ENCODE measurements around the gene STARD9. TPM values are rescaled to one million over a fixed set of nuclear protein-coding genes. Genes with fewer than 3 reads are reported as not detected.
"Not testable (repeated sequence)": the region's sequence is repeated elsewhere in the genome, so short reads cannot be mapped to it uniquely, and the experiment has no call there.

The STARD9 gene
- total and polyA plus RNA-seq, 7 experiments from 2014 or later: 0.13 to 10.5 (median 4.0) TPM

DNA sequence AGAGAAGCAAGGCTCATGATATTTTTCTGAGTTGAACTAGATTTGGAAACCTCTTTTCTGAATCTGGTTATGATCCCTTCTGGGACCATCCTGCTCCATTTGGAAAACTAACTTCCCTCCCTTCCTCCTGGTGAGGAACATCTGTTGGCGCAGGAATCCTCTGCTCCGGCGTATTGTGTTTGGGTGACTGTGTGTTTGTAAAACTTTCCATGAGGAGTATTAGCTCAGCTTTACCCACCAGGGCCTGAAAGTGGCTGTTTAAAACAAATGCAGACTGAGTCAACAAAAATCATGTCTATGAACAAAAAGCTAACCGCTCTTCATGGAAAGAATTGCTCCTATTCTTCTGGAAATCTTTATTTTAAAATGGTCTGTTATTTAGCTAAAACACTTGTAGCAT, 17.7 kb downstream of the STARD9 start:
- H3K4me3 Mint-ChIP-seq: no peak overlapping the region
- DNase-seq (no peak), ATAC-seq (no peak)
- Histone ChIP-seq H3K9me3 (ENCODE audit: control insufficient read depth in 2 of 3, low read length in 3 of 3) (no peaks in the 10 kb centered on the region), H3K4me1 (ENCODE audit: control insufficient read depth in 2 of 2, insufficient read depth in 2 of 2, low read length in 2 of 2) (no peaks in the 10 kb centered on the region), H3K4me3 (ENCODE audit: low read length) (no peak overlapping the region), H3K27ac (ENCODE audit: low read depth, low read length) (no peak overlapping the region), H3K27me3 (ENCODE audit: control insufficient read depth in 2 of 2, insufficient read depth in 2 of 2, low read length in 2 of 2) (no peaks in the 10 kb centered on the region), H3K36me3 (ENCODE audit: control insufficient read depth in 2 of 3, insufficient read depth in 3 of 3, low read length in 3 of 3) (no peaks in the 10 kb centered on the region)
- peaks cover 0 to 9% (median 0%) of the 10 kb centered on the region in 5 donors for H3K36me3 Mint-ChIP-seq
- intact Hi-C loops (cut with micrococcal nuclease): no loop called here
- ChIA-PET POLR2A (interaction anchor here (1.1 kb wide), 1 partner anchor 11 kb away, joined by 5 read pairs; no protein-coding TSS in a partner anchor), CTCF (interaction anchor here (0.6 to 0.9 kb wide), 2 partner anchors 10 to 470 kb away, joined by 3 read pairs; no protein-coding TSS in a partner anchor)
- no peaks in the 10 kb centered on the region for H3K9me3 Mint-ChIP-seq
- peaks cover 0 to 2% (median 0%) of the 10 kb centered on the region in 7 donors for H3K4me1 Mint-ChIP-seq
- no peak overlapping the region for H3K27ac Mint-ChIP-seq
- H3K27me3 Mint-ChIP-seq: no peaks in the 10 kb centered on the region

- POLR2A ChIA-PET: no interaction called here
Measured at GRCh38 chr15:42594095-42594494, 18.7 kb downstream of the STARD9 start.

DNA sequence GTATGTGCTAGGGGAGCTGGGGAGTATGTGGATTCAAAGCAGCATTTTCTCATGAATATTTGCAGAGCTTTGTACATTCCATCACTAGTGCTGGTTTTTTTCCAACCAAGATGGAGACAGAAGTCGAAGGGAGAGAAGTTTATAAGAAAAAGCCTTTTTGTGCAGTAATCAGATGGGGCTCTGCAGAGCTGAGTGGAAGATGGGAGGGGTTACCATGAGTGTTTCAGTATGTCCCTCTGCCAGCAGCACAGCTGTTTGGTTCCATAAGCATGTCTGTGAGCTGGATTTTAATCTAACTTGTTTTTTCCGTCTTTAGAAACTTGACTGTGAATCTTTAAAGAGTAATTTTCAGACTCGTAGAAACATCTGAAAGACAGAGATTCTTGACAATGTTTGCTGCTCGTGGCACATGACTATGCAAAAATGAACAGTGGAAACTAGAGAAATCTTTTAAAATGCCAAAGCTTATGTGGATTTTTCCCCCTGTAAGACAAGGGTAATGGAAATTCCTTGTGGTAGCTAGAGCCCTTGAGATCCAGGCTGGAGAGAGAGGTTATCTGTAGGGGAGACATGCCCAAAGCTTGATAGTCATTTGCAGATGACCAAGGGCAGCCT, 20.3 kb downstream of the STARD9 start:
- Histone ChIP-seq H3K27ac (ENCODE audit: low read depth, low read length) (no peak overlapping the region), H3K36me3 (ENCODE audit: control insufficient read depth in 2 of 3, insufficient read depth in 3 of 3, low read length in 3 of 3) (no peaks in the 10 kb centered on the region), H3K4me3 (ENCODE audit: low read length) (no peak overlapping the region), H3K4me1 (ENCODE audit: control insufficient read depth in 2 of 2, insufficient read depth in 2 of 2, low read length in 2 of 2) (no peaks in the 10 kb centered on the region), H3K27me3 (ENCODE audit: control insufficient read depth in 2 of 2, insufficient read depth in 2 of 2, low read length in 2 of 2) (no peaks in the 10 kb centered on the region), H3K9me3 (ENCODE audit: control insufficient read depth in 2 of 3, low read length in 3 of 3) (no peaks in the 10 kb centered on the region)
- H3K36me3 Mint-ChIP-seq: peaks cover 0 to 10% (median 0%) of the 10 kb centered on the region in 5 donors
- intact Hi-C loops (cut with micrococcal nuclease): no loop called here
- no peaks in the 10 kb centered on the region for H3K9me3 Mint-ChIP-seq
- DNase-seq (no peak), ATAC-seq (no peak)
- peak overlapping the region in 1 of 9 donors; percentile 60 for H3K27ac Mint-ChIP-seq
- H3K4me1 Mint-ChIP-seq: peaks cover 0 to 2% (median 0%) of the 10 kb centered on the region in 7 donors
- ChIA-PET CTCF (interaction anchor here (0.6 kb wide), 1 partner anchor 36 kb away, joined by 6 read pairs; no protein-coding TSS in a partner anchor), POLR2A (no interaction called here)
- H3K27me3 Mint-ChIP-seq: no peaks in the 10 kb centered on the region
- no peak overlapping the region for H3K4me3 Mint-ChIP-seq

More at GRCh38 chr15:42594095-42594494, 18.7 kb downstream of the STARD9 start:
- H3K36me3 Mint-ChIP-seq: peaks cover 0 to 9% (median 0%) of the 10 kb centered on the region in 5 donors
- Histone ChIP-seq H3K27ac (ENCODE audit: low read depth, low read length) (no peak overlapping the region), H3K4me3 (ENCODE audit: low read length) (no peak overlapping the region), H3K9me3 (ENCODE audit: control insufficient read depth in 2 of 3, low read length in 3 of 3) (no peaks in the 10 kb centered on the region), H3K4me1 (ENCODE audit: control insufficient read depth in 2 of 2, insufficient read depth in 2 of 2, low read length in 2 of 2) (no peaks in the 10 kb centered on the region), H3K36me3 (ENCODE audit: control insufficient read depth in 2 of 3, insufficient read depth in 3 of 3, low read length in 3 of 3) (no peaks in the 10 kb centered on the region), H3K27me3 (ENCODE audit: control insufficient read depth in 2 of 2, insufficient read depth in 2 of 2, low read length in 2 of 2) (no peaks in the 10 kb centered on the region)
- CTCF ChIA-PET: no interaction called here
- no peaks in the 10 kb centered on the region for H3K27me3 Mint-ChIP-seq
- DNase-seq (no peak), ATAC-seq (no peak)
- intact Hi-C loops (cut with micrococcal nuclease): no loop called here
- H3K4me3 Mint-ChIP-seq: no peak overlapping the region
- no peak overlapping the region for H3K27ac Mint-ChIP-seq
- H3K9me3 Mint-ChIP-seq: no peaks in the 10 kb centered on the region
- H3K4me1 Mint-ChIP-seq: peaks cover 0 to 2% (median 0%) of the 10 kb centered on the region in 7 donors

DNA sequence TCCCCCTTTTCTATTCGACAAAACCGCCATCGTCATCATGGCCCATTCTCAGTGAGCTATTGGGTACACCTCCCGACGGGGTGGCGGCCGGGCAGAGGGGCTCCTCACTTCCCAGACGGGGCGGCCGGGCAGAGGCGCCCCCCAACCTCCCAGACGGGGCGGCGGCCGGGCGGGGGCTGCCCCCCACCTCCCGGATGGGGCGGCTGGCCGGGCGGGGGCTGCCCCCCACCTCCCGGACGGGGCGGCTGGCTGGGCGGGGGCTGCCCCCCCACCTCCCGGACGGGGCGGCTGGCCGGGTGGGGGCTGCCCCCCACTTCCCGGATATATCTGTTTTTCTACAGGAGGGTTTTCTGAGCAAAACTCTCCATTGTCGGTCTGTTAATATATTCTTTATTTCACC, 25.9 kb downstream of the STARD9 start:
- H3K9me3 ChIP-seq (ENCODE audit: control insufficient read depth in 2 of 3, low read length in 3 of 3); H3K36me3 ChIP-seq (ENCODE audit: control insufficient read depth in 2 of 3, insufficient read depth in 3 of 3, low read length in 3 of 3); H3K9me3 Mint-ChIP-seq; DNase-seq; H3K27me3 Mint-ChIP-seq; CTCF ChIA-PET; H3K27ac ChIP-seq (ENCODE audit: low read depth, low read length); H3K27ac Mint-ChIP-seq; H3K27me3 ChIP-seq (ENCODE audit: control insufficient read depth in 2 of 2, insufficient read depth in 2 of 2, low read length in 2 of 2); POLR2A ChIA-PET; ATAC-seq; H3K4me3 ChIP-seq (ENCODE audit: low read length); H3K4me3 Mint-ChIP-seq: not testable (repeated sequence)
- peaks cover 0 to 17% of the 10 kb centered on the region in 2 donors for H3K4me1 ChIP-seq (ENCODE audit: control insufficient read depth in 2 of 2, insufficient read depth in 2 of 2, low read length in 2 of 2)
- Mint-ChIP-seq H3K36me3 (peaks cover 0 to 26% (median 0%) of the 10 kb centered on the region in 5 donors), H3K4me1 (peaks cover 18 to 35% (median 30%) of the 10 kb centered on the region in 7 donors)
- intact Hi-C loops (cut with micrococcal nuclease): loop anchor here in 1 of 2 donors (10.0 kb wide), 1 partner anchor 57 kb away; the partner anchor contains the start of genes HAUS2 and LRRC57

DNA sequence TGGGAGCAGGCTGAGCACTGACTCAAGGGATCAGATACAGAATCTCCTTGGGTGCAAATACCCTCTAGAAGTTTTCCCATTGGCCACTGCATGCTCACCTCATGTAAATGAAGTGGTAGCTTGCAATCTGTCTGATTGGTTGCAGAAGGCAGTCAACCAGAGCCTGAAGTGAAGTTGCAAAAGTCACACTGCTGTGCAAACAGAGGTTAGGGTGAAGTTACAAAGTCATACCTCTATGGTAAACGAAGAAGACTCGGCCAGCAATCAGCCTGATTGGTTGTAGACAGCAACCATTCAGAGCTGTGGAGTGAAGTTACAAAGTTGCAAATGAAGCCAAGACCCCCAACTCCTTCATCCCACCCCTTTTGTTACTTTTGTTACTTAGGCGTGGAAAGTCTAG, 27.1 kb downstream of the STARD9 start:
- no peak overlapping the region for H3K27ac ChIP-seq (ENCODE audit: low read depth, low read length)
- H3K27me3 ChIP-seq (ENCODE audit: control insufficient read depth in 2 of 2, insufficient read depth in 2 of 2, low read length in 2 of 2): no peaks in the 10 kb centered on the region
- no peak overlapping the region for H3K4me3 Mint-ChIP-seq
- intact Hi-C loops (cut with micrococcal nuclease): loop anchor here in 1 of 2 donors (10.0 kb wide), 1 partner anchor 58 kb away; the partner anchor contains the start of genes HAUS2 and LRRC57
- H3K36me3 Mint-ChIP-seq: peaks cover 0 to 26% (median 0%) of the 10 kb centered on the region in 5 donors
- CTCF ChIA-PET: no interaction called here
- DNase-seq: no peak
- H3K27me3 Mint-ChIP-seq: no peaks in the 10 kb centered on the region
- POLR2A ChIA-PET: no interaction called here
- H3K36me3 ChIP-seq (ENCODE audit: control insufficient read depth in 2 of 3, insufficient read depth in 3 of 3, low read length in 3 of 3): no peaks in the 10 kb centered on the region
- peaks cover 22 to 44% (median 30%) of the 10 kb centered on the region in 7 donors for H3K4me1 Mint-ChIP-seq
- H3K9me3 Mint-ChIP-seq: peaks cover 0 to 1% (median 0%) of the 10 kb centered on the region in 11 donors
- H3K27ac Mint-ChIP-seq: no peak overlapping the region
- no peaks in the 10 kb centered on the region for H3K9me3 ChIP-seq (ENCODE audit: control insufficient read depth in 2 of 3, low read length in 3 of 3)
- H3K4me3 ChIP-seq (ENCODE audit: low read length): no peak overlapping the region
- no peak for ATAC-seq
- peaks cover under 1 to 21% of the 10 kb centered on the region in 2 donors for H3K4me1 ChIP-seq (ENCODE audit: control insufficient read depth in 2 of 2, insufficient read depth in 2 of 2, low read length in 2 of 2)

GRCh38 chr15:42603978-42604377, 28.6 kb downstream of the STARD9 start:
- no peak overlapping the region for H3K4me3 ChIP-seq (ENCODE audit: low read length)
- no peaks in the 10 kb centered on the region for H3K36me3 ChIP-seq (ENCODE audit: control insufficient read depth in 2 of 3, insufficient read depth in 3 of 3, low read length in 3 of 3)
- Mint-ChIP-seq H3K4me1 (peaks cover 35 to 59% (median 45%) of the 10 kb centered on the region in 7 donors), H3K27ac (peak overlapping the region in 4 of 9 donors; percentile 24 to 67 (median 34)), H3K36me3 (peaks cover 0 to 33% (median 0%) of the 10 kb centered on the region in 5 donors), H3K27me3 (no peaks in the 10 kb centered on the region), H3K4me3 (peak overlapping the region in 6 of 10 donors; percentile 22 to 80 (median 50)), H3K9me3 (peaks cover 0 to 1% (median 0%) of the 10 kb centered on the region in 11 donors)
- CTCF ChIA-PET: interaction anchor here (1.1 kb wide), 1 partner anchor 23 kb away, joined by 3 read pairs; no protein-coding TSS in a partner anchor
- peaks cover 14 to 35% of the 10 kb centered on the region in 2 donors for H3K4me1 ChIP-seq (ENCODE audit: control insufficient read depth in 2 of 2, insufficient read depth in 2 of 2, low read length in 2 of 2)
- ATAC-seq: no peak
- no peaks in the 10 kb centered on the region for H3K9me3 ChIP-seq (ENCODE audit: control insufficient read depth in 2 of 3, low read length in 3 of 3)
- H3K27ac ChIP-seq (ENCODE audit: low read depth, low read length): no peak overlapping the region
- POLR2A ChIA-PET: interaction anchor here (0.9 to 2.9 kb wide), 2 partner anchors 22 to 29 kb away, joined by 3 to 21 read pairs; partner anchors contain the start of gene STARD9
- DNase-seq: no peak
- intact Hi-C loops (cut with micrococcal nuclease): loop anchor here in 1 of 2 donors (2.0 to 10.0 kb wide), 2 partner anchors 23 to 59 kb away; partner anchors contain the start of genes HAUS2 and LRRC57
- H3K27me3 ChIP-seq (ENCODE audit: control insufficient read depth in 2 of 2, insufficient read depth in 2 of 2, low read length in 2 of 2): no peaks in the 10 kb centered on the region

Data from naive thymus-derived CD4-positive, alpha-beta T cell (primary cell).